HG03108 (cell line): ENCODE measurements around the gene GAGE13.
"Not testable (repeated sequence)": the region's sequence is repeated elsewhere in the genome, so short reads cannot be mapped to it uniquely, and the experiment has no call there.

ENCODE experiments used
- ATAC-seq: cut with Tn5 transposase; IDR thresholded peaks from one replicate; pipeline ENCODE4 v1.9.1; 2021; ENCODE audit warnings: moderate library complexity; ENCODE audit not compliant: unreplicated experiment

GAGE13 gene

GRCh38 chrX:49330421-49330820, 961 bp upstream of the GAGE13 start:
- ATAC-seq = not testable (repeated sequence)

- not testable (repeated sequence) for ATAC-seq
These were observed 459 bp downstream of the GAGE13 start for GRCh38 chrX:49331841-49332240.

- not testable (repeated sequence) for ATAC-seq
These were observed 10.1 kb downstream of the GAGE13 start for GRCh38 chrX:49341449-49341848.

GRCh38 chrX:49344496-49345175, 13.3 kb downstream of the GAGE13 start:
- not testable (repeated sequence) for ATAC-seq

- not testable (repeated sequence) for ATAC-seq
These were observed 14.0 kb downstream of the GAGE13 start for GRCh38 chrX:49345402-49345801.

- ATAC-seq = not testable (repeated sequence)
These were observed 14.8 kb downstream of the GAGE13 start for GRCh38 chrX:49346150-49346549.
